Kidney epithelial cell (primary cell): ENCODE data around the gene ABHD10. TPM values are rescaled to one million over a fixed set of nuclear protein-coding genes. Genes with fewer than 3 reads are reported as not detected.

Source experiments
- DNase-seq: peaks from one replicate; pipeline ENCODE4 v3.0.0-alpha.2; 2010; ENCODE audit warnings: low read depth
- H3K27me3 ChIP-seq: 2 replicates; pipeline ENCODE4 v1.6.0; 2011; ENCODE audit warnings: low read length; ENCODE audit not compliant: control insufficient read depth, insufficient read depth
- H3K36me3 ChIP-seq: 2 replicates; pipeline ENCODE4 v1.5.1; 2011; ENCODE audit warnings: low read length; ENCODE audit not compliant: control insufficient read depth, insufficient read depth
- H3K4me3 ChIP-seq: 2 replicates; pipeline ENCODE4 v1.5.1; 2011; ENCODE audit warnings: low read depth, mild to moderate bottlenecking, control low read depth, low read length
- CTCF ChIP-seq: IDR thresholded peaks from 2 replicates; pipeline ENCODE4 v1.5.1; 2011; ENCODE audit warnings: mild to moderate bottlenecking, moderate library complexity, low read length, control low read depth, inconsistent platforms; ENCODE audit not compliant: insufficient read depth, poor library complexity, severe bottlenecking
- total RNA-seq: library from RNA; depleted of rRNA; stranded (reverse); fragments of >200 nt; gene quantifications from 2 replicates; pipeline ENCODE4 v1.2.3, GENCODE V29; 2015

Gene ABHD10
- total RNA-seq, 1 donor from 2014 or later: 17.6 TPM

- Histone ChIP-seq H3K36me3 (no peaks in the 10 kb centered on the region), H3K27me3 (no peaks in the 10 kb centered on the region), H3K4me3 (peak overlapping the region; percentile 52)
- no peak for DNase-seq
- TF ChIP-seq CTCF: no peak
Observed at GRCh38 chr3:111999484-112000324, 20.9 kb downstream of the ABHD10 start.

- TF ChIP-seq CTCF: no peak
- no peak for DNase-seq
- no peaks in the 10 kb centered on the region for H3K36me3 ChIP-seq
- peak overlapping the region; percentile 52 for H3K4me3 ChIP-seq
- H3K27me3 ChIP-seq: no peaks in the 10 kb centered on the region
Observed at GRCh38 chr3:112000367-112000771, 21.5 kb downstream of the ABHD10 start.

- Histone ChIP-seq H3K27me3 (no peaks in the 10 kb centered on the region), H3K36me3 (no peaks in the 10 kb centered on the region), H3K4me3 (no peak overlapping the region)
- DNase-seq: no peak
- no peak for TF ChIP-seq CTCF
Observed at GRCh38 chr3:112000966-112001365, 22.1 kb downstream of the ABHD10 start.

- Histone ChIP-seq H3K36me3 (no peaks in the 10 kb centered on the region), H3K27me3 (no peaks in the 10 kb centered on the region), H3K4me3 (no peak overlapping the region)
- DNase-seq: no peak
- TF ChIP-seq CTCF: no peak
Observed at GRCh38 chr3:112001526-112001925, 22.7 kb downstream of the ABHD10 start.

- H3K36me3 ChIP-seq: no peaks in the 10 kb centered on the region
- TF ChIP-seq CTCF: no peak
- H3K27me3 ChIP-seq: no peaks in the 10 kb centered on the region
- no peak overlapping the region for H3K4me3 ChIP-seq
- no peak for DNase-seq
Observed at GRCh38 chr3:112002096-112002971, 23.5 kb downstream of the ABHD10 start.
